Hypothalamus (tissue), 51 donors: Measurements from ENCODE around the gene RPH3AL.
"Not testable (repeated sequence)": the region's sequence is repeated elsewhere in the genome, so short reads cannot be mapped to it uniquely, and the experiment has no call there.

Experiments used
- DNase-seq, 51 donors: peaks; one replicate each; lab custom pipeline; 2025; lab: John Stamatoyannopoulos, UW

The RPH3AL gene

GRCh38 chr17:322006-322780 is 30.4 kb downstream of the RPH3AL start:
- DNase-seq, result no peak

- DNase-seq, result no peak
Observed at GRCh38 chr17:321386-321941, 31.1 kb downstream of the RPH3AL start.

GRCh38 chr17:320809-321385 is 31.7 kb downstream of the RPH3AL start:
- no peak for DNase-seq

GRCh38 chr17:320139-320538 is 32.5 kb downstream of the RPH3AL start:
- DNase-seq, result no peak

- no peak for DNase-seq
Observed at GRCh38 chr17:319266-319665, 33.3 kb downstream of the RPH3AL start.

GRCh38 chr17:317070-317469 is 35.5 kb downstream of the RPH3AL start:
- not testable (repeated sequence) for DNase-seq

- DNase-seq, result not testable (repeated sequence)
Observed at GRCh38 chr17:315399-315798, 37.2 kb downstream of the RPH3AL start.

- not testable (repeated sequence) for DNase-seq
Observed at GRCh38 chr17:314614-314944, 38.0 kb downstream of the RPH3AL start.

GRCh38 chr17:313911-314613 is 38.5 kb downstream of the RPH3AL start:
- DNase-seq, result no peak

- DNase-seq, result no peak
Observed at GRCh38 chr17:313231-313630, 39.4 kb downstream of the RPH3AL start.

- DNase-seq, result no peak
Observed at GRCh38 chr17:312476-313148, 40.0 kb downstream of the RPH3AL start.

- no peak for DNase-seq
Observed at GRCh38 chr17:311119-311782, 41.4 kb downstream of the RPH3AL start.

GRCh38 chr17:310111-311010 is 42.2 kb downstream of the RPH3AL start:
- no peak for DNase-seq

GRCh38 chr17:309361-309888 is 43.2 kb downstream of the RPH3AL start:
- no peak for DNase-seq

GRCh38 chr17:307741-308507 is 44.7 kb downstream of the RPH3AL start:
- DNase-seq, result no peak

GRCh38 chr17:307295-307691 is 45.3 kb downstream of the RPH3AL start:
- DNase-seq, result no peak

- DNase-seq, result no peak
Observed at GRCh38 chr17:306536-307294, 45.9 kb downstream of the RPH3AL start.

- no peak for DNase-seq
Observed at GRCh38 chr17:306116-306515, 46.5 kb downstream of the RPH3AL start.
